HG02938 (cell line): ENCODE measurements around the gene KRT5.
"Not testable (repeated sequence)": the region's sequence is repeated elsewhere in the genome, so short reads cannot be mapped to it uniquely, and the experiment has no call there.

Source experiments
- ATAC-seq: cut with Tn5 transposase; IDR thresholded peaks from one replicate; pipeline ENCODE4 v1.9.1; 2021; ENCODE audit warnings: mild to moderate bottlenecking, moderate library complexity; ENCODE audit not compliant: unreplicated experiment

The KRT5 gene

GRCh38 chr12:52522346-52523011, 2.3 kb upstream of the KRT5 start:
- no peak for ATAC-seq

GRCh38 chr12:52521568-52522266, 1.5 kb upstream of the KRT5 start:
- no peak for ATAC-seq

- ATAC-seq = no peak
Measured at GRCh38 chr12:52521175-52521567, 977 bp upstream of the KRT5 start.

GRCh38 chr12:52519387-52519703, 849 bp downstream of the KRT5 start:
- ATAC-seq = no peak

GRCh38 chr12:52518574-52519386, 1.4 kb downstream of the KRT5 start:
- no peak for ATAC-seq

GRCh38 chr12:52517888-52518287, 2.3 kb downstream of the KRT5 start:
- ATAC-seq = no peak

- ATAC-seq = no peak
Measured at GRCh38 chr12:52517005-52517835, 3.0 kb downstream of the KRT5 start.

- ATAC-seq = no peak
Measured at GRCh38 chr12:52515927-52516831, 4.0 kb downstream of the KRT5 start.

GRCh38 chr12:52515319-52515646, 4.9 kb downstream of the KRT5 start:
- ATAC-seq = no peak

- ATAC-seq = no peak
Measured at GRCh38 chr12:52514471-52515318, 5.5 kb downstream of the KRT5 start.

- no peak for ATAC-seq
Measured at GRCh38 chr12:52513736-52514135, 6.5 kb downstream of the KRT5 start.

- no peak for ATAC-seq
Measured at GRCh38 chr12:52508211-52508610, 12.0 kb downstream of the KRT5 start.

GRCh38 chr12:52506858-52507715, 13.1 kb downstream of the KRT5 start:
- ATAC-seq = no peak

- ATAC-seq = no peak
Measured at GRCh38 chr12:52502877-52503276, 17.3 kb downstream of the KRT5 start.

- ATAC-seq = no peak
Measured at GRCh38 chr12:52501490-52501889, 18.7 kb downstream of the KRT5 start.

GRCh38 chr12:52500574-52500973, 19.6 kb downstream of the KRT5 start:
- ATAC-seq = not testable (repeated sequence)

GRCh38 chr12:52499806-52500560, 20.2 kb downstream of the KRT5 start:
- no peak for ATAC-seq

GRCh38 chr12:52498946-52499345, 21.2 kb downstream of the KRT5 start:
- ATAC-seq = no peak
